Measurements from ENCODE around the gene BARX2. TPM values are rescaled to one million over a fixed set of nuclear protein-coding genes. Genes with fewer than 3 reads are reported as not detected.

The BARX2 gene
- total RNA-seq, 1 experiment from 2014 or later, result 0.47 TPM

- H3K27me3 ChIP-seq (ENCODE audit: low read length), result 0 out of 2 replicates have a peak, but pooled peaks cover 6% of the 10 kb centered on the region
- H3K27ac ChIP-seq (ENCODE audit: low read length), result no peak overlapping the region
- peaks cover 17% of the 10 kb centered on the region for H3K4me1 ChIP-seq (ENCODE audit: insufficient read depth, low read length)
- DNase-seq (no peak), ATAC-seq (no peak)
- no peaks in the 10 kb centered on the region for H3K79me2 ChIP-seq (ENCODE audit: low read length)
- no peak overlapping the region for H3K9ac ChIP-seq (ENCODE audit: low read length)
- no peak overlapping the region for H3K4me2 ChIP-seq (ENCODE audit: low read length)
- no peaks in the 10 kb centered on the region for H3F3A ChIP-seq (ENCODE audit: low read length, unreplicated experiment)
- no peaks in the 10 kb centered on the region for H4K20me1 ChIP-seq (ENCODE audit: low read length)
- H3K36me3 ChIP-seq (ENCODE audit: low read depth, low read length), result no peaks in the 10 kb centered on the region
- no peaks in the 10 kb centered on the region for H3K9me2 ChIP-seq (replicated peaks; ENCODE audit: low read length)
- ChIA-PET POLR2A (ENCODE audit: unreplicated experiment) (no interaction called here), CTCF (no interaction called here)
- no peak overlapping the region for H2AFZ ChIP-seq (ENCODE audit: low read length)
- no TSS peak for BruUV-seq (replicated peaks)
- H3K9me3 ChIP-seq (ENCODE audit: low read length), result no peaks in the 10 kb centered on the region
- no peak overlapping the region for H3K4me3 ChIP-seq (ENCODE audit: low read length)
- TF ChIP-seq CTCF (conservative IDR thresholded peaks at IDR 0.05; ENCODE audit: low read depth, low read length) (no peak), EZH2phosphoT487 (IDR thresholded peaks at IDR 0.05; ENCODE audit: borderline replicate concordance, low read length) (no peak), EZH2 (IDR thresholded peaks at IDR 0.05; ENCODE audit: low read length, unreplicated experiment) (no peak)
- intact Hi-C loops (cut with micrococcal nuclease), result no loop called here
These were observed 67.6 kb downstream of the BARX2 start for GRCh38 chr11:129443276-129443675.

- Histone ChIP-seq H3K4me3 (ENCODE audit: low read length) (no peak overlapping the region), H3K4me2 (ENCODE audit: low read length) (no peak overlapping the region), H3K9ac (ENCODE audit: low read length) (no peak overlapping the region), H3K27ac (ENCODE audit: low read length) (no peak overlapping the region), H3K9me3 (ENCODE audit: low read length) (no peaks in the 10 kb centered on the region), H3K79me2 (ENCODE audit: low read length) (no peaks in the 10 kb centered on the region), H4K20me1 (ENCODE audit: low read length) (no peaks in the 10 kb centered on the region), H3K36me3 (ENCODE audit: low read depth, low read length) (no peaks in the 10 kb centered on the region), H2AFZ (ENCODE audit: low read length) (no peak overlapping the region), H3F3A (ENCODE audit: low read length, unreplicated experiment) (no peaks in the 10 kb centered on the region), H3K27me3 (ENCODE audit: low read length) (peaks cover 14% of the 10 kb centered on the region; the same call in 1 of the 2 replicates), H3K4me1 (ENCODE audit: insufficient read depth, low read length) (peaks cover 17% of the 10 kb centered on the region), H3K9me2 (replicated peaks; ENCODE audit: low read length) (no peaks in the 10 kb centered on the region)
- ChIA-PET CTCF (no interaction called here), POLR2A (ENCODE audit: unreplicated experiment) (no interaction called here)
- no peak for ATAC-seq
- TF ChIP-seq EZH2phosphoT487 (IDR thresholded peaks at IDR 0.05; ENCODE audit: borderline replicate concordance, low read length) (no peak), CTCF (conservative IDR thresholded peaks at IDR 0.05; ENCODE audit: low read depth, low read length) (no peak), EZH2 (IDR thresholded peaks at IDR 0.05; ENCODE audit: low read length, unreplicated experiment) (no peak)
- no TSS peak for BruUV-seq (replicated peaks)
- DNase-seq, result no peak
- intact Hi-C loops (cut with micrococcal nuclease), result no loop called here
These were observed 68.6 kb downstream of the BARX2 start for GRCh38 chr11:129444274-129444673.

DNA sequence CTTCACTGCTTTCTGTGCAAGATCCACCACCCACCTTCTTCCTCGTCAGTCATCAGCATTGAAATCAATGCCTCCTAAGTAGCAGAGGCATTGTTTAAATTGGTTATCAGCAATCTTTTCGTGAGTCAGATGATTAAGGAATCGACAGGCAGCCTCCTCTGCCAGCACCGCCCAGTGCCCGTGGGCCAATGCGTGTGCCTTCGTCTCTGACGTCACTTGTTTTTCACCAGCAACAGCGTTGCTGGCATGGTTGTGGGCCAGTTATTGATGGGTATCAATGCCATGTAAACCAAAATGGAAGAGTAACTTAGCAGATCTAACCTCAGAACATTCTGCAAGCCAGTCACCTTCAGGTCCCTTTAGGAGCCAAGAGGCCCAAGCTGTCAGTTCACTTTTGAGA is 69.6 kb downstream of the BARX2 start:
- Histone ChIP-seq H3K27ac (ENCODE audit: low read length) (no peak overlapping the region), H3K9me3 (ENCODE audit: low read length) (no peaks in the 10 kb centered on the region), H3K4me2 (ENCODE audit: low read length) (no peak overlapping the region), H3K4me1 (ENCODE audit: insufficient read depth, low read length) (peaks cover 9% of the 10 kb centered on the region), H3K9ac (ENCODE audit: low read length) (no peak overlapping the region), H3F3A (ENCODE audit: low read length, unreplicated experiment) (no peaks in the 10 kb centered on the region), H3K9me2 (replicated peaks; ENCODE audit: low read length) (no peaks in the 10 kb centered on the region), H3K4me3 (ENCODE audit: low read length) (no peak overlapping the region), H3K36me3 (ENCODE audit: low read depth, low read length) (no peaks in the 10 kb centered on the region), H3K79me2 (ENCODE audit: low read length) (no peaks in the 10 kb centered on the region), H2AFZ (ENCODE audit: low read length) (no peak overlapping the region), H3K27me3 (ENCODE audit: low read length) (peaks cover 14% of the 10 kb centered on the region; the same call in 1 of the 2 replicates), H4K20me1 (ENCODE audit: low read length) (no peaks in the 10 kb centered on the region)
- ChIA-PET POLR2A (ENCODE audit: unreplicated experiment) (no interaction called here), CTCF (no interaction called here)
- TF ChIP-seq EZH2phosphoT487 (IDR thresholded peaks at IDR 0.05; ENCODE audit: borderline replicate concordance, low read length), result no peak
- no peak for TF ChIP-seq EZH2 (IDR thresholded peaks at IDR 0.05; ENCODE audit: low read length, unreplicated experiment)
- no peak for TF ChIP-seq CTCF (conservative IDR thresholded peaks at IDR 0.05; ENCODE audit: low read depth, low read length)
- ATAC-seq (no peak), DNase-seq (no peak)
- intact Hi-C loops (cut with micrococcal nuclease), result no loop called here
- no TSS peak for BruUV-seq (replicated peaks)

Data from PC-3 (cell line).